Measurements from ENCODE around the gene MMP3. TPM values are rescaled to one million over a fixed set of nuclear protein-coding genes. Genes with fewer than 3 reads are reported as not detected.
A peak's percentile ranks its signal among the peaks of the same experiment; 100 is the strongest.

MMP3 gene
- total and polyA plus RNA-seq, 4 donors: not detected

DNA sequence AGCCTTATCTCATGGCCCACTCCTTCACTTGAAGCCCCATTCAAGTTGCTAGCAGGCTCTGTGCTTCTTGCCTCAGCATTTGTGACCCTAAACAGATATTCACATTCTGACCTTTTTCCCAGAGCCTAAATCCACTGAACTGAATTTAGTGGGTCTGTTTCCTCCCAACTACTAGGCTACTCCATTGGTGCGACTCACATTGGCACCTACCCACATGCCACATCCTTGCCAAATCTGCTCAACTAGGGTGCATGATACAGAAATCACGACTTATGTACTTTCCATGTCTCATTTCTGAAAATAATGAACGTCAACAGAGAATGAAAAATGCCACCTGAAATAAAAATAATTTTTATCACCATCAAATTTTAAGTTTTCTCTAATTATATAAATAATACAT, 39.7 kb upstream of the MMP3 start:
- H3K9ac ChIP-seq (ENCODE audit: low read depth in 1 of 2, low read length in 2 of 2): no peak overlapping the region
- no peak overlapping the region for H3K4me3 ChIP-seq (ENCODE audit: low read depth in 1 of 3, low read length in 3 of 3)
- no peak for DNase-seq (ENCODE audit: low spot score)
- peak overlapping the region; percentile 38 to 57 for H3K27ac ChIP-seq (ENCODE audit: low read depth in 1 of 2, low read length in 2 of 2)
- H3K4me1 ChIP-seq (ENCODE audit: control insufficient read depth in 4 of 4, insufficient read depth in 4 of 4, low read length in 3 of 4): no peaks in the 10 kb centered on the region
- TF ChIP-seq SP1 (IDR thresholded peaks at IDR 0.05) (no peak), TAF1 (conservative IDR thresholded peaks at IDR 0.05) (no peak), YY1 (IDR thresholded peaks at IDR 0.05) (no peak)
- TF ChIP-seq, protein P1, sequence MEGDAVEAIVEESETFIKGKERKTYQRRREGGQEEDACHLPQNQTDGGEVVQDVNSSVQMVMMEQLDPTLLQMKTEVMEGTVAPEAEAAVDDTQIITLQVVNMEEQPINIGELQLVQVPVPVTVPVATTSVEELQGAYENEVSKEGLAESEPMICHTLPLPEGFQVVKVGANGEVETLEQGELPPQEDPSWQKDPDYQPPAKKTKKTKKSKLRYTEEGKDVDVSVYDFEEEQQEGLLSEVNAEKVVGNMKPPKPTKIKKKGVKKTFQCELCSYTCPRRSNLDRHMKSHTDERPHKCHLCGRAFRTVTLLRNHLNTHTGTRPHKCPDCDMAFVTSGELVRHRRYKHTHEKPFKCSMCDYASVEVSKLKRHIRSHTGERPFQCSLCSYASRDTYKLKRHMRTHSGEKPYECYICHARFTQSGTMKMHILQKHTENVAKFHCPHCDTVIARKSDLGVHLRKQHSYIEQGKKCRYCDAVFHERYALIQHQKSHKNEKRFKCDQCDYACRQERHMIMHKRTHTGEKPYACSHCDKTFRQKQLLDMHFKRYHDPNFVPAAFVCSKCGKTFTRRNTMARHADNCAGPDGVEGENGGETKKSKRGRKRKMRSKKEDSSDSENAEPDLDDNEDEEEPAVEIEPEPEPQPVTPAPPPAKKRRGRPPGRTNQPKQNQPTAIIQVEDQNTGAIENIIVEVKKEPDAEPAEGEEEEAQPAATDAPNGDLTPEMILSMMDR (IDR thresholded peaks at IDR 0.05; ENCODE audit: low read depth, low read length, missing input control): no peak
- WGBS: 77% methylated on average over 3 of the region's 3 CpGs
- H3K27me3 ChIP-seq (ENCODE audit: control insufficient read depth in 4 of 4, insufficient read depth in 4 of 4, low read length in 3 of 4): no peaks in the 10 kb centered on the region
- H3K36me3 ChIP-seq (ENCODE audit: control insufficient read depth in 4 of 4, insufficient read depth in 3 of 4, low read depth in 1 of 4, low read length in 3 of 4): no peaks in the 10 kb centered on the region
- H3K9me3 ChIP-seq (ENCODE audit: control insufficient read depth in 4 of 4, low read length in 3 of 4): no peaks in the 10 kb centered on the region

DNA sequence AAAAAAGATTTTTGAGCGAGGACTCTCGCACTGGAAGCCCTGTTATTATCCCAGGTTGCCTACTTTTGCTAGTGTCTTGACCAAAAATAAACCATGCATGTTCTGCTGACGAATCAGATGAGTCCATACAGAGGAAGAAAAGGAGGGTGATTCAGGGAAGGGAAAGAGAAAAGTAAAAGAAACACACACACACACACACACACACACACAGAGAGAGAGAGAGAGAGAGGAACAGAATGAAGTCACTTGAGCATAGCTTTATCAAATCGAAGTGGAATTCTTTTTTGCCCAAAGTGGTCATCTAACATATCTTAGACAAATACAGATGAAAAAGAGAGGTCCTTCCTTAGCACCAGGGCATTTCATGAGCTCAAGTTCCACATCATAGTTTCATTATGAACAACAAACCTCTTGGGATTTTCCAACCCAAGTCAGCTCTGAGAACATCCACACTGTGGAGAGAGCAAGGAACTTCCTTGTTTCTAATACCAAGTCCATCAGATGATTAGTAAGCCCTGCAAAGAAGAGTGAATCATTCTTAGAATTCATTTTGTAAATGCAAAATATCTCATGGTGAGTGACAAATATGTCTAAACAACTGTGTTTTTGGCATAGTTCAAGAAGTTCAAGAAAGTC, 39.1 kb upstream of the MMP3 start:
- Histone ChIP-seq H3K4me3 (ENCODE audit: low read depth in 1 of 3, low read length in 3 of 3) (no peak overlapping the region), H3K27ac (ENCODE audit: low read depth in 1 of 2, low read length in 2 of 2) (peak overlapping the region in 1 of 2 donors; percentile 38), H3K27me3 (ENCODE audit: control insufficient read depth in 4 of 4, insufficient read depth in 4 of 4, low read length in 3 of 4) (no peaks in the 10 kb centered on the region), H3K4me1 (ENCODE audit: control insufficient read depth in 4 of 4, insufficient read depth in 4 of 4, low read length in 3 of 4) (no peaks in the 10 kb centered on the region), H3K9ac (ENCODE audit: low read depth in 1 of 2, low read length in 2 of 2) (no peak overlapping the region), H3K36me3 (ENCODE audit: control insufficient read depth in 4 of 4, insufficient read depth in 3 of 4, low read depth in 1 of 4, low read length in 3 of 4) (no peaks in the 10 kb centered on the region), H3K9me3 (ENCODE audit: control insufficient read depth in 4 of 4, low read length in 3 of 4) (no peaks in the 10 kb centered on the region)
- no peak for DNase-seq (ENCODE audit: low spot score)
- WGBS: 73% methylated on average over 4 of the region's 4 CpGs
- TF ChIP-seq, protein P2, sequence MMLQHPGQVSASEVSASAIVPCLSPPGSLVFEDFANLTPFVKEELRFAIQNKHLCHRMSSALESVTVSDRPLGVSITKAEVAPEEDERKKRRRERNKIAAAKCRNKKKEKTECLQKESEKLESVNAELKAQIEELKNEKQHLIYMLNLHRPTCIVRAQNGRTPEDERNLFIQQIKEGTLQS (IDR thresholded peaks at IDR 0.05): no peak
- TF ChIP-seq NR2F2 (IDR thresholded peaks at IDR 0.05) (no peak), JUND (IDR thresholded peaks at IDR 0.05) (no peak), YY1 (IDR thresholded peaks at IDR 0.05) (no peak), SP1 (IDR thresholded peaks at IDR 0.05) (no peak), GABPA (IDR thresholded peaks at IDR 0.05 in 1 of 2, conservative IDR thresholded peaks at IDR 0.05 in 1 of 2) (no peak)
- TF ChIP-seq, protein P3, sequence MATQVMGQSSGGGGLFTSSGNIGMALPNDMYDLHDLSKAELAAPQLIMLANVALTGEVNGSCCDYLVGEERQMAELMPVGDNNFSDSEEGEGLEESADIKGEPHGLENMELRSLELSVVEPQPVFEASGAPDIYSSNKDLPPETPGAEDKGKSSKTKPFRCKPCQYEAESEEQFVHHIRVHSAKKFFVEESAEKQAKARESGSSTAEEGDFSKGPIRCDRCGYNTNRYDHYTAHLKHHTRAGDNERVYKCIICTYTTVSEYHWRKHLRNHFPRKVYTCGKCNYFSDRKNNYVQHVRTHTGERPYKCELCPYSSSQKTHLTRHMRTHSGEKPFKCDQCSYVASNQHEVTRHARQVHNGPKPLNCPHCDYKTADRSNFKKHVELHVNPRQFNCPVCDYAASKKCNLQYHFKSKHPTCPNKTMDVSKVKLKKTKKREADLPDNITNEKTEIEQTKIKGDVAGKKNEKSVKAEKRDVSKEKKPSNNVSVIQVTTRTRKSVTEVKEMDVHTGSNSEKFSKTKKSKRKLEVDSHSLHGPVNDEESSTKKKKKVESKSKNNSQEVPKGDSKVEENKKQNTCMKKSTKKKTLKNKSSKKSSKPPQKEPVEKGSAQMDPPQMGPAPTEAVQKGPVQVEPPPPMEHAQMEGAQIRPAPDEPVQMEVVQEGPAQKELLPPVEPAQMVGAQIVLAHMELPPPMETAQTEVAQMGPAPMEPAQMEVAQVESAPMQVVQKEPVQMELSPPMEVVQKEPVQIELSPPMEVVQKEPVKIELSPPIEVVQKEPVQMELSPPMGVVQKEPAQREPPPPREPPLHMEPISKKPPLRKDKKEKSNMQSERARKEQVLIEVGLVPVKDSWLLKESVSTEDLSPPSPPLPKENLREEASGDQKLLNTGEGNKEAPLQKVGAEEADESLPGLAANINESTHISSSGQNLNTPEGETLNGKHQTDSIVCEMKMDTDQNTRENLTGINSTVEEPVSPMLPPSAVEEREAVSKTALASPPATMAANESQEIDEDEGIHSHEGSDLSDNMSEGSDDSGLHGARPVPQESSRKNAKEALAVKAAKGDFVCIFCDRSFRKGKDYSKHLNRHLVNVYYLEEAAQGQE (IDR thresholded peaks at IDR 0.05): no peak
- TF ChIP-seq, protein P1 (IDR thresholded peaks at IDR 0.05; ENCODE audit: low read depth, low read length, missing input control): no peak
- TF ChIP-seq, protein P4, sequence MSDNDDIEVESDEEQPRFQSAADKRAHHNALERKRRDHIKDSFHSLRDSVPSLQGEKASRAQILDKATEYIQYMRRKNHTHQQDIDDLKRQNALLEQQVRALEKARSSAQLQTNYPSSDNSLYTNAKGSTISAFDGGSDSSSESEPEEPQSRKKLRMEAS (IDR thresholded peaks at IDR 0.05): no peak

All from liver (tissue), 9 donors.